ENCODE data around the gene CD302.

- TF ChIP-seq LEF1 (IDR thresholded peaks at IDR 0.05; ENCODE audit: borderline replicate concordance) (no peak), ARNT (IDR thresholded peaks at IDR 0.05) (no peak), SUZ12 (IDR thresholded peaks at IDR 0.05) (no peak), TARDBP (IDR thresholded peaks at IDR 0.05) (no peak), FOXM1 (IDR thresholded peaks at IDR 0.05; ENCODE audit: borderline replicate concordance) (no peak), ZNF384 (IDR thresholded peaks at IDR 0.05) (no peak), NFRKB (IDR thresholded peaks at IDR 0.05) (no peak), ELF4 (IDR thresholded peaks at IDR 0.05) (no peak), BHLHE40 (IDR thresholded peaks at IDR 0.05; ENCODE audit: borderline replicate concordance) (no peak), FOXK2 (IDR thresholded peaks at IDR 0.05) (no peak), SP1 (IDR thresholded peaks at IDR 0.05) (no peak), PKNOX1 (IDR thresholded peaks at IDR 0.05) (no peak)
These were observed 343 bp upstream of the CD302 start for GRCh38 chr2:159798376-159798725.

All from HEK293T (cell line).